Gastroesophageal sphincter (tissue), 4 donors: ENCODE data around the gene SLC16A10. TPM values are rescaled to one million over a fixed set of nuclear protein-coding genes. Genes with fewer than 3 reads are reported as not detected.

Experiments used
- ATAC-seq: fragments of 150-250 bp; one replicate; pipeline ENCODE4 v1.9.1; 2016; ENCODE audit warnings: mild to moderate bottlenecking, moderate library complexity
- H3K27ac ChIP-seq, 4 donors: fragments of 200-600 bp; sonication (generic) in 3 of 4; 1 replicate in 3 of 4; 2 replicates in 1 of 4; pipeline ENCODE4 v1.5.1; 2016 to 2019
- H3K27me3 ChIP-seq: fragments of 200-600 bp; sonication (generic); one replicate; pipeline ENCODE4 v1.5.1; 2019
- H3K36me3 ChIP-seq, 2 donors: fragments of 200-600 bp; sonication (generic); one replicate each; pipeline ENCODE4 v1.5.1; 2019; ENCODE audit warnings: control low read depth in 1 of 2
- H3K4me1 ChIP-seq, 3 donors: fragments of 200-600 bp; sonication (generic); 1 replicate in 2 of 3; 2 replicates in 1 of 3; pipeline ENCODE4 v1.5.1; 2016 to 2019; ENCODE audit warnings: control low read depth in 2 of 3
- H3K4me3 ChIP-seq, 2 donors: fragments of 200-600 bp; sonication (generic); one replicate each; pipeline ENCODE4 v1.5.1; 2019; ENCODE audit warnings: mild to moderate bottlenecking in 1 of 2, moderate library complexity in 1 of 2
- H3K9me3 ChIP-seq, 3 donors: fragments of 200-600 bp; sonication (generic); one replicate each; pipeline ENCODE4 v1.5.1; 2017 to 2019; ENCODE audit warnings: control low read depth in 2 of 3
- EP300 ChIP-seq: sonication (generic); formaldehyde crosslinking; IDR thresholded peaks from one replicate; pipeline ENCODE4 v1.6.1; 2017; ENCODE audit warnings: antibody characterized with exemption, mild to moderate bottlenecking
- POLR2A ChIP-seq, 2 donors: fragments of 450-650 bp; IDR thresholded peaks; one replicate each; pipeline ENCODE4 v1.6.1; 2017; ENCODE audit warnings: antibody characterized with exemption in 2 of 2, mild to moderate bottlenecking in 2 of 2, moderate library complexity in 1 of 2
- POLR2AphosphoS5 ChIP-seq: sonication (generic); formaldehyde crosslinking; IDR thresholded peaks from one replicate; pipeline ENCODE4 v1.6.1; 2017; ENCODE audit warnings: antibody characterized with exemption
- WGBS, 2 donors: methylation state at CpG; one replicate each; pipeline ENCODE4 v1.1.5; 2018; ENCODE audit warnings: low coverage in 1 of 2; 5-methylcytosine and 5-hydroxymethylcytosine counted together
- total RNA-seq, 4 donors: library from RNA; depleted of rRNA; stranded (reverse); fragments of >200 nt; gene quantifications; one replicate each; pipeline ENCODE4 v1.1.0, GENCODE V29; 2016
- TF ChIP-seq, protein P1 (sequence below), 4 experiments: fragments of 200-600 bp in 2 of 4; fragments of 450-650 bp in 2 of 4; sonication (generic) in 1 of 4; IDR thresholded peaks; one replicate each; pipeline ENCODE4 v1.5.1; 2017 to 2019; ENCODE audit warnings: antibody characterized with exemption in 4 of 4, mild to moderate bottlenecking in 2 of 4, moderate library complexity in 2 of 4

Gene SLC16A10
- total RNA-seq, 4 donors from 2014 or later: 0.32 to 4.7 (median 0.93) TPM

- Histone ChIP-seq H3K27me3 (no peaks in the 10 kb centered on the region), H3K9me3 (no peaks in the 10 kb centered on the region), H3K4me3 (no peak overlapping the region), H3K4me1 (no peaks in the 10 kb centered on the region), H3K36me3 (no peaks in the 10 kb centered on the region), H3K27ac (no peak overlapping the region)
- no peak for ATAC-seq
- TF ChIP-seq POLR2AphosphoS5 (no peak), EP300 (no peak), POLR2A (IDR thresholded peaks at IDR 0.05) (no peak)
- TF ChIP-seq, protein P1, sequence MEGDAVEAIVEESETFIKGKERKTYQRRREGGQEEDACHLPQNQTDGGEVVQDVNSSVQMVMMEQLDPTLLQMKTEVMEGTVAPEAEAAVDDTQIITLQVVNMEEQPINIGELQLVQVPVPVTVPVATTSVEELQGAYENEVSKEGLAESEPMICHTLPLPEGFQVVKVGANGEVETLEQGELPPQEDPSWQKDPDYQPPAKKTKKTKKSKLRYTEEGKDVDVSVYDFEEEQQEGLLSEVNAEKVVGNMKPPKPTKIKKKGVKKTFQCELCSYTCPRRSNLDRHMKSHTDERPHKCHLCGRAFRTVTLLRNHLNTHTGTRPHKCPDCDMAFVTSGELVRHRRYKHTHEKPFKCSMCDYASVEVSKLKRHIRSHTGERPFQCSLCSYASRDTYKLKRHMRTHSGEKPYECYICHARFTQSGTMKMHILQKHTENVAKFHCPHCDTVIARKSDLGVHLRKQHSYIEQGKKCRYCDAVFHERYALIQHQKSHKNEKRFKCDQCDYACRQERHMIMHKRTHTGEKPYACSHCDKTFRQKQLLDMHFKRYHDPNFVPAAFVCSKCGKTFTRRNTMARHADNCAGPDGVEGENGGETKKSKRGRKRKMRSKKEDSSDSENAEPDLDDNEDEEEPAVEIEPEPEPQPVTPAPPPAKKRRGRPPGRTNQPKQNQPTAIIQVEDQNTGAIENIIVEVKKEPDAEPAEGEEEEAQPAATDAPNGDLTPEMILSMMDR (IDR thresholded peaks at IDR 0.05): no peak
- WGBS, 2 donors: 63 to 79% methylated on average over 2 to 5 of the region's 6 CpGs
These were observed 84.5 kb downstream of the SLC16A10 start for GRCh38 chr6:111171577-111172400.

GRCh38 chr6:111172563-111172962, 85.3 kb downstream of the SLC16A10 start:
- Histone ChIP-seq H3K36me3 (no peaks in the 10 kb centered on the region), H3K27me3 (no peaks in the 10 kb centered on the region), H3K9me3 (no peaks in the 10 kb centered on the region), H3K4me3 (no peak overlapping the region), H3K4me1 (no peaks in the 10 kb centered on the region), H3K27ac (no peak overlapping the region)
- 67% methylated on average over 4 of the region's 4 CpGs; no CpG with 5 or more reads in 1 of the 2 donors for WGBS, 2 donors
- no peak for ATAC-seq
- no peak for TF ChIP-seq POLR2AphosphoS5
- TF ChIP-seq EP300: no peak
- TF ChIP-seq POLR2A (IDR thresholded peaks at IDR 0.05): no peak

- no peak overlapping the region for H3K27ac ChIP-seq
- TF ChIP-seq POLR2AphosphoS5 (no peak), EP300 (no peak), POLR2A (IDR thresholded peaks at IDR 0.05) (no peak)
- TF ChIP-seq, protein P1 (IDR thresholded peaks at IDR 0.05): no peak
- 81 to 85% methylated on average over 2 of the region's 2 CpGs for WGBS, 2 donors
- no peaks in the 10 kb centered on the region for H3K9me3 ChIP-seq
- no peak overlapping the region for H3K4me3 ChIP-seq
- no peak for ATAC-seq
- no peaks in the 10 kb centered on the region for H3K36me3 ChIP-seq
- no peaks in the 10 kb centered on the region for H3K27me3 ChIP-seq
- no peaks in the 10 kb centered on the region for H3K4me1 ChIP-seq
These were observed 86.0 kb downstream of the SLC16A10 start for GRCh38 chr6:111173341-111173740.

DNA sequence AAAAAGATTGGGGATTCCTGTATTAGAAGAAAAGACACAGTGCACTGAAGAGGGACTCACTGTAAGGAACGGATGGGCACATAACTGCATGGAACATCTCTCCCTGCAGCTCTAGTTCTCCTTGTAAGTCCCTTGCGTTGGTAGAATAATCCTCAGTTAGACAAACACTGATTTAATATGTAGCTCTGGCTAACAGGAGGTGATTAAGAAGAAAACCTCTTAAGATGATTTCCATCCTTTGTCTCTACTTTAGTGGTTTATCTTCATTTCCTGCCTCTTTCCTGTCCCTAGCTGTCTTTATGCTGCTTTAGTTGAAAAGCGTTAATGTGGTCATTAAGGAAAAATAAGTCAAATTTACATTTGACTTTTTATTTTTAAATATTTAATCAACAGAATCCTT, 86.6 kb downstream of the SLC16A10 start:
- H3K27ac ChIP-seq: no peak overlapping the region
- ATAC-seq: no peak
- WGBS, 2 donors: 53 to 57% methylated on average over 3 of the region's 3 CpGs

DNA sequence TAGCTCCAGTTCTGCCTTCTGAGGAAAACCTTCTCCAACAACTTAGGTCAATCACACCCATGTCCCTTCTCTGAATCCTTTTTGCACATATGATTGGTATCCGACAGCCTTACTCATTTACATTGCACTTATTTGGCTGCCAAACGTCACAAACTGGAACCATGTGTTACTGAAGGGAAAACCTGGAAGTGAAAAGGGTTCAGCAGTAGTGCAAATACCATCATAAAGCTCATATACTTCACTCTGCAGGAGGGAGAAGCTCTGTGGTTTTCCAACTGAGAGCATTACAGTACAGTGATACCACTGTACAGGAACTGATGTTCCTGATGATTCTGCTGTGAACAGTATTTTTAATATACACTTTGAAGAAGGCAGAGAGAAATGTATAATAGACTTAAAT, 87.8 kb downstream of the SLC16A10 start:
- H3K4me1 ChIP-seq: no peaks in the 10 kb centered on the region
- TF ChIP-seq, protein P1 (IDR thresholded peaks at IDR 0.05): no peak
- TF ChIP-seq EP300 (no peak), POLR2A (IDR thresholded peaks at IDR 0.05) (no peak), POLR2AphosphoS5 (no peak)
- WGBS, 2 donors: 0 to 44% methylated on average over 1 to 2 of the region's 2 CpGs
- H3K4me3 ChIP-seq: no peak overlapping the region
- H3K27me3 ChIP-seq: no peaks in the 10 kb centered on the region
- ATAC-seq: no peak
- no peaks in the 10 kb centered on the region for H3K9me3 ChIP-seq
- no peaks in the 10 kb centered on the region for H3K36me3 ChIP-seq
- H3K27ac ChIP-seq: no peak overlapping the region

More for the DNA sequence above, 86.6 kb downstream of the SLC16A10 start:
- Histone ChIP-seq H3K27me3 (no peaks in the 10 kb centered on the region), H3K36me3 (no peaks in the 10 kb centered on the region), H3K4me1 (no peaks in the 10 kb centered on the region), H3K9me3 (no peaks in the 10 kb centered on the region), H3K4me3 (no peak overlapping the region)
- TF ChIP-seq EP300 (no peak), POLR2AphosphoS5 (no peak), POLR2A (IDR thresholded peaks at IDR 0.05) (no peak)
- TF ChIP-seq, protein P1 (IDR thresholded peaks at IDR 0.05): no peak
